HG03139 (cell line): ENCODE measurements around the gene PJA2.
A peak's percentile ranks its signal among the peaks of the same experiment; 100 is the strongest.

Experiments used
- ATAC-seq: cut with Tn5 transposase; IDR thresholded peaks from one replicate; pipeline ENCODE4 v1.9.1; 2021; ENCODE audit not compliant: unreplicated experiment

PJA2 gene

GRCh38 chr5:109410389-109411148, 795 bp upstream of the PJA2 start:
- ATAC-seq: no peak

DNA sequence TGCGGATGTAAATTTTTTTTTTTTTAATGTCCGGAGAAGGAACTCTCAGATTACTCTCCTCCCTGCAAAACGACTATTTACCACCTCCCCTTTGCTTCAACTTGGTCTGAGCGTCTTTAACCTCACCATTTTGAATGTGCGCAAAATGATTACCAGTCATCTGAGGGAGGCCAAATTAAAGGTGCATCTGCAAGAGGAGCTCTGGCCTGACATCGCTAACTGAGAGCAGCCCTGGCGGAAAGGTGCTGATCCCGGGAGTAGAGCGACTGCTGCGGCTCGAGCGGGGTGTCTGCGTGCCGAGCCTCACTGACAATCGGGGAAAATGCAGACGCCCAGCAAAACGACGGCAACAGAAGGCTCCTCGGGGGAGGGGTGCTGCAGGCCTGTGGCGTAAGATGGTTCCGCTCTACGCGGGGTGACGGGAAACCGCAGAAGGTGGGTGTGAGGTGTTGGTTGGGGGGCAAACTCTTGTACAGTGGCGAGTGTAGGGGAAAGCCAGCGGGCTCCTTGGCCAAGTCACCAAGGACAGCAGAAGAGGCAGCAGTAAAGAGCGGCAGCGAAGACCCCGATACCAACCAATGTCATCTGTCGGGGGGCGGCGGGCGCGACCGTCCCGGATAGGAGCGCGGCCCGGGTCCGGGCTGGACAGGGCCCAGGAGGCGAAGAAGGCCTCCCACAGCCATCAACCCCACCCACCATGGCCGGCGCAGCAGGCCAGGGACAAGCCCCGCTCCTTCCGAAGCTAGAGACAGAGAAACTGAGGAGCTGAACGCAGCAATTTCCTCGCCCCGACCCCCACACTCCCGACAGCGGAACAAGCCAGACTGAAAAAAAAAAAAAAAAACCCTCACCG, 557 bp downstream of the PJA2 start:
- peak; percentile 27 for ATAC-seq

- ATAC-seq: no peak
Observed at GRCh38 chr5:109407913-109408312, 1.9 kb downstream of the PJA2 start.

- no peak for ATAC-seq
Observed at GRCh38 chr5:109406719-109407118, 3.1 kb downstream of the PJA2 start.

GRCh38 chr5:109404428-109404960, 5.3 kb downstream of the PJA2 start:
- ATAC-seq: no peak

- ATAC-seq: no peak
Observed at GRCh38 chr5:109403469-109403868, 6.3 kb downstream of the PJA2 start.

DNA sequence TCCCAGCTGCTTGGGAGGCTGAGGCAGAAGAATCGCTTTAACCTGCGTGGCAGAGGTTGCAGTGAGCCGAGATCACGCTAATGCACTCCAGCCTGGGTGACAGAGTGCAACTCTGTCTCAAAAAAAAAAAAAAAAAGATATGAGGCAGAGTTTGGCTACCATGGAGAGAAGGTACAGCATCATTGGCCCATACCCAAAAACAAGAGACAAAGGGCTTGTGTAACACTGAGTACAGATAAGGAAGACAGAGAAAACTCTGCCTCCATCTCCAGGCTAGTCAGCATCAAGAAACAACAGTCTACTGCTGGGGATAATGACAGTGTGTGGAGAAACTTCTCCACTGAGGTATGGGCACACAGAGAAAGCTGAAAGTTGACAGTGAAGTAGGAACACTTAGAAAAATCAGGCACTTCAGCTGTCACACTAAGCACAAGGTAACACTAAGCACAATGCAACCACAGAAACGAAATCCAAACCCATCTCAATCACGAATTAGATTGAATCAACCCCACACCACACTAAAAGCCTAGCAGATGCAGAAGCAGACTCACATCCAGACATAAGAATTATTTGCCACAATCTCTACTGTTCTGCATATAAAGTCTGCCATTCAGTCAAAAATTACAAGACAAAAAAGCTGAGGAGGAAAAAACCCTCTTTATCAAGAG, 10.5 kb downstream of the PJA2 start:
- no peak for ATAC-seq

GRCh38 chr5:109396965-109397364, 12.8 kb downstream of the PJA2 start:
- ATAC-seq: no peak

DNA sequence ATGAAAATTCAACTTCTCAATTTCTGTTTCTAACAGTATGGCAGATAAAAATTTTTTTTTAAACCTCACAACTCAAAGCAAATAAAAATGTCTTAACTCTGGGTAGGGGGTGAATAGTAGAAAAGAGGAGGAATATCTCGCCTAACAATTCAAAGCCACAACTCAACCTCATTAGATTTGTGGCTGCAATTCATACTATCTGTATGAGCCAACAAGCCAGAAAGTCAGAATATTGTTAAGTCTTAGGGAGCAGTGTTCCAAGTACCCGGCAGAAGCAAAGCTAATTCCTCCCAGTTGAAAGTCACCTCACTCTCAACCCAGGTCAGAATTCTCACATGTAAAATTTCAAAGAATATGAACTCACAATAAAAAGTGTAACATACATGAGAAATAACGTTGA, 15.0 kb downstream of the PJA2 start:
- ATAC-seq: no peak

DNA sequence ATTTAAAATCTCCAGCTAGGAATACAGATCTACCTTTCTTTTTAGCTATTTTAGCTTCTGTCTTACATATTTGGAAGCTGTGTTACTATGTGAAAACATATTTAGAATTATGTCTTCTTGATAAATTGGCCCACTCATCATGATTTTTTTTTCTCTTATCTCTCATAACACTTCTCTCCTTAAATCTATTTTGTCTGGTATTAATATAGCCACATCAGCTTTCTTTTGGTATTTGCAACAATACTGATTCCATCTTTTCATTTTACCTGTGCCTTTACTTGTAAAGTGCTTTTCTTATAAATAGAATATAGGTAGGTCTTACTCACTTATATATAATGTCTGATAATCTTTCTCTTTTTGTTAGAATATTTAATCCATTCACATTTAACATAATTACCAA, 19.6 kb downstream of the PJA2 start:
- ATAC-seq: no peak

DNA sequence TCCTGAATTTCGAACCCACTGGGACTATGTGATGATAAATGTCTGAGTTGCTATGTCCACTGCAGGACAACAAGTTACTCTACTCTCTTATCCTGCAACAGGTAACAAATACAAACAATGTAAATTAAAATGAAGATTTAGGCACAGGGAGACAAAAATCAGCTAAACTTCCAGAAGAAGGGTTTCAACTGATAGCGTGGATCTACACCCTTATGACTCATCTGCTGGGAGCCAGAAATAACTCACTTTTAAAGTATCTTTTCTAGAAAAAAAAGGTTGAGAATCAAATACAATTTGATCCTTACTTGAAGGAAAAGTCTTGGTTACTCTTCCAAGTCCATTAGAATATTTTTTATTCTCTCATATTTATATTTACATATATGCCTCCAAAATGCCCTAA, 21.4 kb downstream of the PJA2 start:
- no peak for ATAC-seq

DNA sequence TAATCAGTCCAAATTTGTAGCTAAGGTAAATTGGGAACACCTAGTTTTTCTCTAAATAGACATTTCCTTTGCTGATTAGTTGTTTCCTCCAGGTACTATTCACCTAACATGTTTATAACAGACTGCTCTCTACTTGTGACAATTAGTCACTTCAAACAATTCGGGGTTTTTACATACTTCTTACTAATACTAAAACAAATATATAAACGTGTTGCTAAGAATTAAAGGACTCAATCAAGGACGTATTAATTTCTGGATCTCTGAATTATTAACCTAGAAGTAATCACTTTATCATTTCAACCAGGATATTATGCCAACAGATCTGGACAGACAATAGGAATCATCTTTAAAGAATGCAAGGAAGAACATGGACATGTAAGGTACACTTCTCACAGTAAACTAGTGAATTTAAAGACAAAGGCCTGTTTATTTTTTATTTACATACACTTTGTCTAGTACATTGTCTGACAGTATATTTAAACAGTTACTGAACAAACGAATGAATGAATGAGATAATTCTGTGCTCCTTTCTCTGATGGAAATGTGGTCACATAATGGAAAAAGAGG, 22.3 kb downstream of the PJA2 start:
- ATAC-seq: no peak

GRCh38 chr5:109378095-109378494, 31.7 kb downstream of the PJA2 start:
- ATAC-seq: no peak

GRCh38 chr5:109374625-109375024, 35.1 kb downstream of the PJA2 start:
- no peak for ATAC-seq

GRCh38 chr5:109373932-109374331, 35.8 kb downstream of the PJA2 start:
- ATAC-seq: no peak

- no peak for ATAC-seq
Observed at GRCh38 chr5:109370343-109370742, 39.4 kb downstream of the PJA2 start.

DNA sequence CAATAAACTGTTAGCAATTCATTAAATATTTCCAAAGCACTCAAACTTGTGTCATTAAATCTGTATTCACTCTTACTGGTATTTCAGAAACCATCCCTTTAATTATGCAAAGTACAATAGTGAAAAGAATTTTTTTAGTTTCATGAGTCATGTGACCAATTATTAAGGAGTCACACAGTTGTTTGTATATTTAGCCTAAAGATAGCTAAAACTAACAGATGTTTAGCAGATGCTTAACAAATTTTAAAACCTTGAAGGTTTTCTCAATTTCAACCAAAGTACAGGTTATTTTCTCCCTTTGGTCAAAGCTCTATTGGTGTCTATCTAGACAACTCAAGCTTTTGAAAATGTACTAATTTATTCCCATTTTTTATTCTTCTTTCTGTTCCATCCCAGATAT, 44.1 kb downstream of the PJA2 start:
- ATAC-seq: no peak

- no peak for ATAC-seq
Observed at GRCh38 chr5:109364977-109365376, 44.8 kb downstream of the PJA2 start.

DNA sequence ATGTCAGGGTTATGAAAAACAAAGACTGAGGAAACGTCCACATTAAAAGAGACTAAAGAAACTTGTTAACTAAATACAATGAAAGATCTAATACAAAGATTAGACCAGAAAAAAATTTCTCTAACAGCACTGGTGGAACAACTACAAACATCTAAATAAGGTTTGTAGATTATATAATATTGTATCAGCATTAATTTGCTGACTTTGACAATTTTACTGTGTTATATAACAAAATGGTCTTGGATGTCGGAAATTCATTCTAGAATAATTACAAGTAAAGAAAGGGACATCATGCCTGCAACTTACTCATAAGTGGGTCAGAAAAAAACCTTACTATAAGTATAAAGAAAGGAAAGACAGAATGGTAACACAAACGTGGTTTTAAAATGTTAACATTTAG, 50.1 kb downstream of the PJA2 start:
- ATAC-seq: no peak

- no peak for ATAC-seq
Observed at GRCh38 chr5:109357807-109358206, 52.0 kb downstream of the PJA2 start.

DNA sequence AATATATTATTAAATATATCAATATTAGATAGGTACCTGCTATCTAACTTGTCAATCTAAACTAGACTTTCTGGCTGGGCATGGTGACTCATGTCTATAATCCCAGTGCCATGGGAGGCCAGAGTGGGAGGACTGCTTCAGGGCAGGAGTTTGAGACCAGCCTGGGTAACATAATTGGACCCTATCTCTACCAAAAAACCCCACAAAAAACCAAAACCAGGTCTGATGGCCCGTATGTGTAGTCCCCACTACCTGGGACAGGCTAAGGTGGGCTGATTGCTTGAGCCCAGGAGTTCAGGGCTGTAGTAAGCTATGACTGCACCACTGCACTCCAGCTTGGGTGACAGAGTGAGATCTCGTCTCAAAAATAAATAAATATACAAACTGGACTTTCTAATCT, 55.0 kb downstream of the PJA2 start:
- no peak for ATAC-seq
